GM18519 (cell line): ENCODE data around the gene CA11.

Experiments
- ATAC-seq: cut with Tn5 transposase; IDR thresholded peaks from one replicate; pipeline ENCODE4 v1.9.1; 2021; ENCODE audit warnings: mild to moderate bottlenecking, moderate library complexity; ENCODE audit not compliant: unreplicated experiment, low FRiP score

Gene CA11

DNA sequence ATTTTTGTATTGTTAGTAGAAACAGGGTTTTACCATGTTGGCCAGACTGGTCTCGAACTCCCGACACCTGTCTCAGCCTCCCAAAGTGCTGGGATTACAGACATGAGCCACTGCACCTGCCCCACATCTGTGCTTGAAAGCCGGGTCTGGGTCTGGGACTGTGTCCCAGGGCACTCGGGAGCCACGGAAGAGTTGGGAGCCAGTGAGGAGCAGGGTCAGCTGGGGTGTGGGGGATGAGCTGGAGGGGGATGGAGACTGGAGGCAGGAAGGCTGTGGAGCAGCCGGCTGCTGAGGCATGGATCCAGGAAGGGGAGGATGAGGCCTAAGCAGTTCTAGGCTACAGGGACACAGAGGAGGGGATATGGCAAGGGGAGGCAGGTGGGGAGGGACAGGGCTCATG is 50.2 kb downstream of the CA11 start:
- ATAC-seq = no peak

DNA sequence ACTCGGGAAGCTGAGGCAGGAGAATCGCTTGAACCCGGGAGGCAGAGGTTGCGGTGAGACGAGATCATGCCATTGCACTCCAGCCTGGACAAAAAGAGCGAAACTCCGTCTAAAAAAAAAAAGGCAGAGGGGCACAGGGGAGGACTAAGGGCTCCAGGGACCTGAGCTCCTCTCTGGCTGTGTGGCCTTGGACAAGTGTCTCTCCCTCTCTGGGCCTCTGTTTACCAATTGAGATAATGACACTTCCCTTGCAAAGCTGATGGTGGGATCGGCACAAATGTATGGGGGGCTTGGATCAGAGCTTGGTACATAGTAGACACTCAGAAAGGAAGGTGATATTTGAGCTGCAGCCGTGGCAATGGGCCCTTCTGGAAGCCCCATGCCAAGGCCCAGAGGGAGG is 50.8 kb downstream of the CA11 start:
- no peak for ATAC-seq

DNA sequence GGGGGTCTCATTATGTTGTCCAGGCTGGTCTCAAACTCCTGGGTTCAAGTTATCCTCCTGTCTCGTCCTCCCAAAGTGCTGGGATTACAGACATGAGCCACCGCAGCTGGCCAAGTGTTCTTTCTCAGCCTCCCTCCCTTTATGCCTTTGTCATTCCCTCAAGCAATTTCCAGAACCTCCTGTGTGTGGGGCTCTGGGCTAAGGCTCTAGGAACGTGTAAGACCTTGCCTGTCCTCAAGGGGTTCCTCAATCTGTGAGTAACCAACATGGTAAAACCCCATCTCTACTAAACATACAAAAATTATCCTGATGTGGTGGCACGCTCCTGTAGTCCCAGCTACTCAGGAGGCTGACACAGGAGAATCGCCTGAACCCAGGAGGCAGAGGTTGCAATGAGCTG is 55.0 kb downstream of the CA11 start:
- no peak for ATAC-seq

DNA sequence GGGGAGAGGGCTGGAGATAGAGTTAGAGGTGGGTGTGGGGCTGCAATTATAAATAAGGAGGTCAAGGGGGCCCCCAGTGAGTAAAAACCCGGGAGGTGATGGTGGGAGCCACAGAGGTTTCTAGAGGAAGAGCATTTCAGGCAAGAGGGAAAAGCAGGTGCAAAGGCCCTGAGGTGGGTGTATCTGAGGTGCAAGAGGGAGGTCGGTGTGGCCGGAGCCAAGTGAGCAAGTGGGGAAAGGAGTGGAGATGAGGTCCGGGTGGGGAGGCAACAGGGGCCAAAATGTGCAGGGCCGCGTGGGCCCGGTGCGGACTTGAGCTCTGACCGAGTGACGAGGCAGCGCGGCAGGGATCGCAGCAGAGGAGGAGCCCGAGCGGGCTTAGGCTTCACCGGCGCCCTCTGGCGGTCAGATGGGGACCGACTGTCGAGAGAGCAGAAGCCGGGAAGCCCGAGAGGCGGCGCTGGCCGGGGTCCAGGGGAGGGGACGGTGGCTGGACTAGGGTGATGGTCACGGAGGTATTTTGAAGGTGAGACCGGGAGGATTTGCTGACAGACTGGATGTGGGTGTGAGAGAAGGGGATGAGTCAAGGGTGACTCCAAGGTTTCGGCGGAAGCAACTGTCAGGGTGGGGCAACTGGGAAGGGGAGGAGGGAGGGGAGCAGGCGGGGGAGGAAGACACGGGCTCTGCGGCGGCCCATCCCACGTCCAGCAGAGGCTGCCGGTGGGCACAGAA is 57.2 kb downstream of the CA11 start:
- no peak for ATAC-seq
